Stomach (tissue), 9 donors: ENCODE measurements around the gene COA8. TPM values are rescaled to one million over a fixed set of nuclear protein-coding genes. Genes with fewer than 3 reads are reported as not detected.

Source experiments
- DNase-seq, 2 donors: peaks; one replicate each; pipeline versions ENCODE4 v3.0.0 to v3.0.0-alpha.2; 2013 to 2019
- H3K27ac ChIP-seq, 5 donors: fragments of 200-600 bp in 4 of 5; sonication (generic) in 4 of 5; one replicate each; pipeline ENCODE4 v1.5.1; 2013 to 2019; ENCODE audit warnings: mild to moderate bottlenecking in 1 of 5, moderate library complexity in 1 of 5
- H3K27me3 ChIP-seq, 3 donors: fragments of 200-600 bp; sonication (generic); one replicate each; pipeline ENCODE4 v1.5.1; 2017 to 2019; ENCODE audit warnings: mixed run types in 1 of 3
- H3K36me3 ChIP-seq, 4 donors: fragments of 200-600 bp; sonication (generic); 1 replicate in 3 of 4; 2 replicates in 1 of 4; pipeline ENCODE4 v1.5.1; 2016 to 2019
- H3K4me1 ChIP-seq, 4 donors: fragments of 200-600 bp; sonication (generic); one replicate each; pipeline ENCODE4 v1.5.1; 2016 to 2019
- H3K4me3 ChIP-seq, 4 donors: fragments of 200-600 bp; sonication (generic) in 3 of 4; one replicate each; pipeline ENCODE4 v1.5.1; 2016 to 2019; ENCODE audit warnings: mild to moderate bottlenecking in 1 of 4
- H3K9me3 ChIP-seq, 4 donors: fragments of 200-600 bp; sonication (generic); one replicate each; pipeline ENCODE4 v1.5.1; 2016 to 2019
- CTCF ChIP-seq, 7 experiments: fragments of 450-650 bp in 4 of 7; fragments of 200-600 bp in 3 of 7; sonication (generic) in 3 of 7; IDR thresholded peaks; one replicate each; pipeline ENCODE4 v1.5.1; 2016 to 2019; ENCODE audit warnings: antibody characterized with exemption in 7 of 7, control low read depth in 2 of 7, mild to moderate bottlenecking in 1 of 7
- EP300 ChIP-seq: sonication (generic); formaldehyde crosslinking; IDR thresholded peaks from one replicate; pipeline ENCODE4 v1.6.1; 2017; ENCODE audit warnings: antibody characterized with exemption
- POLR2A ChIP-seq, 4 donors: fragments of 450-650 bp; IDR thresholded peaks; one replicate each; pipeline ENCODE4 v1.6.1; 2016; ENCODE audit warnings: antibody characterized with exemption in 4 of 4, control low read depth in 2 of 4, mild to moderate bottlenecking in 1 of 4, moderate library complexity in 1 of 4
- POLR2AphosphoS5 ChIP-seq, 3 donors: sonication (generic); formaldehyde crosslinking; IDR thresholded peaks; one replicate each; pipeline ENCODE4 v1.6.1; 2016; ENCODE audit warnings: antibody characterized with exemption in 3 of 3
- WGBS, 5 donors: extraction: QIAGEN DNeasy Blood & Tissue Kit in 3 of 5; methylation state at CpG; one replicate each; pipeline versions ENCODE4 v1.1.5 to v1.1.7; 2013 to 2018; 5-methylcytosine and 5-hydroxymethylcytosine counted together
- intact Hi-C: fragments of 100-400 bp; cut with DNase I; formaldehyde crosslinking; loops from one replicate; pipeline ENCODE4 v1.15.1; 2023; ENCODE audit warnings: low total_unique reads
- polyA plus RNA-seq, 3 donors: library from polyadenylated mRNA; stranded (reverse); fragments of 200-250 nt; gene quantifications; one replicate each; pipeline ENCODE4 v1.2.3, GENCODE V29; 2013
- total RNA-seq, 5 donors: library from RNA; depleted of rRNA; stranded (reverse); fragments of >200 nt; gene quantifications; one replicate each; pipeline versions ENCODE4 v1.1.0 to v1.2.3, GENCODE V29; 2014 to 2016
- donor health status: healthy with polysubstance abuse.
- donor health status: Bipolar disorder and iron deficiency.
- donor health status: healthy.

The COA8 gene
- total and polyA plus RNA-seq, 8 donors: 6.4 to 96.5 (median 21.0) TPM

- Histone ChIP-seq H3K4me1 (peaks cover 45 to 69% (median 61%) of the 10 kb centered on the region in 4 donors), H3K27ac (peak overlapping the region; percentile 75 to 94 (median 91))
- intact Hi-C loops: loop anchor here (2.0 kb wide), 1 partner anchor 28 kb away; no protein-coding TSS in a partner anchor
Observed at GRCh38 chr14:103519043-103519836, 43.5 kb upstream of the COA8 start.

DNA sequence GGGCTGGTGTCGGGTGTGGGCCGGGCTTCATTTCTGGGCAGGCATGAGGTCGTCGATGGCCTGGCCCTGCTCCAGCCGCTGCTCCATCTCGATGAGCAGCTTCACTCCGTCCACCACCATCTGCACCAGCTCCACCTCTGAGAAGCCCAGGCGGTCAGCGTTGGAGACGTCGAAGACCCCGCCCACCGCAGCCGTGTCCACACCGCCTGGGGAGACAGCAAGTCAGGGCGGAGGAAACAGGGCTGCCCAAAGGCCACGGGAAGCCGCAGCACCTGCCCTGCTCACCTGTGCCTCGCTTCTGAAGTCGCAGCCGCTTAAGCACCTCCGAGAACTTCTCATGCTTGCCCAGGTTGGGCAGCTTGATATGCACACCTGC is 42.9 kb upstream of the COA8 start:
- peak overlapping the region; percentile 75 to 94 (median 91) for H3K27ac ChIP-seq
- peaks cover 6 to 13% (median 7%) of the 10 kb centered on the region in 4 donors for H3K36me3 ChIP-seq
- H3K4me3 ChIP-seq: peak overlapping the region; percentile 60 to 80 (median 68)
- H3K9me3 ChIP-seq: no peaks in the 10 kb centered on the region
- whole genome bisulfite sequencing, 5 donors: 44 to 59% (median 54%) methylated on average over 21 to 22 of the region's 22 CpGs
- peaks cover 0 to 33% (median 20%) of the 10 kb centered on the region in 3 donors for H3K27me3 ChIP-seq
- intact Hi-C loops: loop anchor here (2.0 kb wide), 1 partner anchor 27 kb away; no protein-coding TSS in a partner anchor
- H3K4me1 ChIP-seq: peaks cover 49 to 74% (median 66%) of the 10 kb centered on the region in 4 donors
- DNase-seq: peak; percentile 46 to 51
- TF ChIP-seq CTCF (IDR thresholded peaks at IDR 0.05): no peak
- no peak for TF ChIP-seq POLR2A (IDR thresholded peaks at IDR 0.05)
- no peak for TF ChIP-seq POLR2AphosphoS5 (IDR thresholded peaks at IDR 0.05)
- TF ChIP-seq EP300: no peak

More at GRCh38 chr14:103519043-103519836, 43.5 kb upstream of the COA8 start:
- Histone ChIP-seq H3K4me3 (peak overlapping the region in 1 of 4 donors; percentile 73), H3K9me3 (no peaks in the 10 kb centered on the region), H3K27me3 (peaks cover 0 to 33% (median 20%) of the 10 kb centered on the region in 3 donors), H3K36me3 (peaks cover 6 to 13% (median 7%) of the 10 kb centered on the region in 4 donors)
- 28 to 46% (median 31%) methylated on average over 13 of the region's 13 CpGs for WGBS, 5 donors
- DNase-seq: peak; percentile 43 to 46
- TF ChIP-seq POLR2AphosphoS5 (IDR thresholded peaks at IDR 0.05) (no peak), CTCF (IDR thresholded peaks at IDR 0.05) (no peak), EP300 (no peak), POLR2A (IDR thresholded peaks at IDR 0.05) (no peak)

- Histone ChIP-seq H3K9me3 (no peaks in the 10 kb centered on the region), H3K36me3 (peaks cover 6 to 13% (median 7%) of the 10 kb centered on the region in 4 donors), H3K4me1 (peaks cover 53 to 78% (median 69%) of the 10 kb centered on the region in 4 donors), H3K27me3 (peaks cover 0 to 33% (median 20%) of the 10 kb centered on the region in 3 donors), H3K27ac (peak overlapping the region; percentile 75 to 94 (median 91)), H3K4me3 (peak overlapping the region; percentile 60 to 80 (median 68))
- TF ChIP-seq POLR2AphosphoS5 (IDR thresholded peaks at IDR 0.05) (no peak), POLR2A (IDR thresholded peaks at IDR 0.05) (no peak), EP300 (no peak)
- intact Hi-C loops: no loop called here
- WGBS, 5 donors: 36 to 89% (median 45%) methylated on average over 3 to 10 of the region's 10 CpGs
- DNase-seq: no peak
Observed at GRCh38 chr14:103520269-103520656, 42.5 kb upstream of the COA8 start.

DNA sequence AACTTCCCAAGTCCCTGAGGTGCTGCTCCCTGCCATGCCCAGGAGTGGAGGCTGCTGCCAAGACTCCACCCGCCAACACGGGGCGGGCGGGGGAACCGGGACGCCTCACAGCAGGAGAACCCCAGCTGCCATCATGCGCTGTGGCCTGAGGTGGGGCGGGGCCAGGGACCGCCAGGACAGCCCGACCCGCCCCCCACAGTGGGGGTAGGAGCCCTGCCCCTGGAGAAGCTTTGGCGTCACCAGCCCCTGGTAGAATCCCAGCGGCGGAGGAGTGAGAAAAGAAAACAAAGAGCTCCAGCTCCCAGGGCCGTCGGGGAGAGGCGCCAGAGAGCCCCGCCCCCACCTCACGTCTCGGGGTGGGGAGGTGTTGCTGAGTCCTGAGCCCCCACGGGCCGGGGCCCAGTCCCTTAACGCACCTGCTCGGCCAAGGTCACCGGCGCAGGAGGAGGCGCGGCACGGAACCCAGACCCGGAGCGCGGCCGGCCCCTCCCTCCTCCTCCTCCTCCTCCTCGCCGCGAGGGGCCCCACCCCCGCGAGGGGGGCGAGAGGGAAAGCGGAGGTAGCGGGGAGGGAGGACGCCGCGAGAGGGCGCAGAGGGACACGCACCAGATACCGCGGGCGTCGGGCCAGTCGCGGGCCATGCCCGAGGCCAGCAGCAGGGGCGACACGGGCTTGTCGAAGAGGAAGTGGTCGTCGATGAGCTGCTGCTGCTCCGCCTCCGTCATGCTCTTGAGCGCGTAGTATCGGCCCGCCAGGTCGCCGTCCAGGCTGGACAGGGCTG is 41.9 kb upstream of the COA8 start:
- TF ChIP-seq EP300 (no peak), POLR2A (IDR thresholded peaks at IDR 0.05) (no peak), CTCF (IDR thresholded peaks at IDR 0.05) (peak in 5 of 7 experiments; percentile 42 to 66 (median 44)), POLR2AphosphoS5 (IDR thresholded peaks at IDR 0.05) (peak; percentile 20 to 73 (median 73))
- Histone ChIP-seq H3K27me3 (peaks cover 0 to 33% (median 20%) of the 10 kb centered on the region in 3 donors), H3K9me3 (no peaks in the 10 kb centered on the region), H3K27ac (peak overlapping the region; percentile 75 to 94 (median 91)), H3K4me1 (peaks cover 59 to 83% (median 75%) of the 10 kb centered on the region in 4 donors), H3K4me3 (peak overlapping the region; percentile 60 to 80 (median 68)), H3K36me3 (peaks cover 6 to 13% (median 7%) of the 10 kb centered on the region in 4 donors)
- peak; percentile 87 to 95 for DNase-seq
- WGBS, 5 donors: 0 to 2% (median 1%) methylated on average over 3 to 66 of the region's 66 CpGs
- intact Hi-C loops: no loop called here
